Right lobe of liver (tissue), 4 donors: Measurements from ENCODE around the gene TAPBP.

Experiments
- POLR2A ChIP-seq: fragments of 450-650 bp; IDR thresholded peaks from one replicate; pipeline ENCODE4 v1.6.1; 2017; ENCODE audit warnings: antibody characterized with exemption, mild to moderate bottlenecking
- TF ChIP-seq, protein P1 (sequence below), 4 donors: fragments of 200-600 bp in 3 of 4; fragments of 450-650 bp in 1 of 4; IDR thresholded peaks; one replicate each; pipeline versions ENCODE4 v1.5.1 to v1.8.0; 2016 to 2022; ENCODE audit warnings: antibody characterized with exemption in 4 of 4, mild to moderate bottlenecking in 2 of 4
- donor health status: DM: no; HTN: no; CAD: no.
- donor health status: DM: no; HTN: no; CAD: no.
- donor health status: DM: no; HTN: yes; CAD: no.

DNA sequence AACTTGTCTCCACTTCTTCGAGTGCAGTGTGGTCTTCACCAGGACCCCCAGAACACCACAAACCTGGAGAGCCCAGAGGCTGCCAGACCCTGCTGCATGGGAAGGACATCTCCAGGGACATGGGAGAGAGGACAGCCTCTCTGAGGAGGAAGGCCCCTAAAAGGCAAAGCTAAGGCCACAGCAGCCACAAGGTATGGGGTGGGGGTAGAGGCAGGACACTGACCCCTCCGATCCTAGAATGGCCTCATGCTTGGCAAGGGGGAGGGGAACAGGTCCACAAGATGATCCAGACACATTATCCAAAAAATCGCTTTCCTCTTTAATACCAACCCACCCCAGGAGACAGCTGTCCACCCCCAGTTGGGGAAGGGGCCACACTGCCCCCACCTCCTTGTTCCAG is 35.1 kb downstream of the TAPBP start:
- TF ChIP-seq, protein P1, sequence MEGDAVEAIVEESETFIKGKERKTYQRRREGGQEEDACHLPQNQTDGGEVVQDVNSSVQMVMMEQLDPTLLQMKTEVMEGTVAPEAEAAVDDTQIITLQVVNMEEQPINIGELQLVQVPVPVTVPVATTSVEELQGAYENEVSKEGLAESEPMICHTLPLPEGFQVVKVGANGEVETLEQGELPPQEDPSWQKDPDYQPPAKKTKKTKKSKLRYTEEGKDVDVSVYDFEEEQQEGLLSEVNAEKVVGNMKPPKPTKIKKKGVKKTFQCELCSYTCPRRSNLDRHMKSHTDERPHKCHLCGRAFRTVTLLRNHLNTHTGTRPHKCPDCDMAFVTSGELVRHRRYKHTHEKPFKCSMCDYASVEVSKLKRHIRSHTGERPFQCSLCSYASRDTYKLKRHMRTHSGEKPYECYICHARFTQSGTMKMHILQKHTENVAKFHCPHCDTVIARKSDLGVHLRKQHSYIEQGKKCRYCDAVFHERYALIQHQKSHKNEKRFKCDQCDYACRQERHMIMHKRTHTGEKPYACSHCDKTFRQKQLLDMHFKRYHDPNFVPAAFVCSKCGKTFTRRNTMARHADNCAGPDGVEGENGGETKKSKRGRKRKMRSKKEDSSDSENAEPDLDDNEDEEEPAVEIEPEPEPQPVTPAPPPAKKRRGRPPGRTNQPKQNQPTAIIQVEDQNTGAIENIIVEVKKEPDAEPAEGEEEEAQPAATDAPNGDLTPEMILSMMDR (IDR thresholded peaks at IDR 0.05) = no peak
- TF ChIP-seq POLR2A = no peak
